NCI-H82 treated with DMSO at 0.1 percent for 48 hours (cell line): Measurements from ENCODE around the gene ACACA.
"Not testable (repeated sequence)": the region's sequence is repeated elsewhere in the genome, so short reads cannot be mapped to it uniquely, and the experiment has no call there.

ENCODE experiments used
- DNase-seq: peaks from one replicate; lab custom pipeline; 2025; ENCODE audit not compliant: unreplicated experiment; lab: John Stamatoyannopoulos, UW

The ACACA gene

DNA sequence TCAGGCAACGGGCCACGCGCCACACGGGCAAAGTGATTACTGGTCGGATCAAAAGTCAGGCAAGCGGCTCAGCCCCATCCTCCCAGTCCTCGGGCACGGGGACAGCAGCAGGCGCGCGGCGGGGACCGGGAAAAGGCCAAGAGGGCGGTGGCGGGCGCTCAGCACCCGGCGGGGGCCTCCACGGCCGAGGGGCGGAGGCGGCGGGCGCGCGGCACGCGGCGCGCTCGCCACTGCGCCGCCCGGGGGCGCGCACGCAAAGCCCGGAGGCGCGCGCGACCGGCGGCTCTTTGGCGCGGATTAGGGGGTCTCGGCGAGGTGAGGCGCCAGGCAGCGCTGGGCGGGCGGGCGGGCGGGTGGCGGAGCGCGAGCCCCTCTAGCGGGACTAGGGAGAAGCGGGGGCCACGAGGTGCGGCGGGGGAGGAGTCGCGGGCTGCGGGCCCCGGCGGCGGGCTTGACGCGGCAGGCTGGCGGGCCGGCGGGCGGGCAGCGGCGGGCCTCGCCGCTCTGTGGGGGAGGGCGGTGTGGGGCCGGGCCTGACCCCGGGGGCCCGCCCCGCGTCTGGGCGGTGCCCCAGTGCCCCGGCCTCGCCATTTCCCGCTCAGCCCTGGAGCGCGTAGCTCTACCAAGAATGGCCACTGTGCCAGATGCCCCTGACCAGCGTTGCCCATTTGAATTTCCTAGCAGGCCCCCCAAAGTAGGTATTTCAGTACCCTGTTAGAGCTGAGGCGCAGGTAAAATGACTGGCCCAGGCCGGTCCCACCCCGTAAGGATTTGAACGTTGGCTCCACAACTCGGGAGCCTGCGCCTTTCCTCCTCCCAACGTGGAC, at the start of gene ACACA, which contains the start of gene TADA2A:
Gene ACACA (minus strand): TSS at position 202 of the 827 bp plus-strand sequence. CDS start 537 bp downstream, outside the sequence.
Gene TADA2A (plus strand): TSS at position 252 of the 827 bp plus-strand sequence. CDS start 4,480 bp downstream, outside the sequence.
- peak; percentile 56 for DNase-seq

DNA sequence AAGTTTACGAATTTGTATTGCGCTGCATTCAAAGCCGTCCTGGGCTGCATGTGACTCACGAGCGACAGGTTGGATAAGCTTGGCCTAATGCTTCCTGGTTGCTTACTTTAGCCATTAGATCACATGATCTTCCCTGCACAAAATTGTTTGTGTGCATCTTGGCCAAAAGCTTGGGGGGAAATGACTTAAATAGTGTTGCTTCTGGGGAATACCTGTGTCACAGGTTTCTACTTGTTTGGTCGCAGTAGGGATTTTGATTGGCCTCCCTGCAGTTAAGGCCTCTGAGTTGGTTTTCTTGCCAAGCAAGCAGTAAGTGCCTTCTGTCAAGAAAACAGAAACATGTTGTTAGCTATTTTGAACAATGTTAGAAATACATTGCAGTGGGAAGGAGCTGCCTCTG, 43.5 kb upstream of the ACACA start:
- no peak for DNase-seq

DNA sequence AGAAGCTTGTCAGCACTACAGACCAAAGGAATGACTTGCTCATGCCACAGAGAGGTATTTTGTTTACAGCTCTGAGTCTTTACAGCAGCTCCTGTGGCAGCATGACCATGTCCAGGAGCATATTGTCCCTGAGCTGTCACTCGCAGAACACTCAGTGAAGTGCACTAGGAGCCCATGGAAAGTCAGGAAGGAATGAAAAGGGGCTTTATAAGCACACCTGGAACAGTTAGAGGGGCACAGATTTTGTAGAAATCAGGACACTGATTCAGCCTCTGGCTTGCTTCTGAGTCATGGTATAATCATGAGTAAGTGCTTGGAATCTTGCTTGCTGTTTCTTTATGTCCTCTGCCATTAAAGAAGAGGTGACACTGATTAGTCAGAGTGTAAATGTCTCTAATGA, 41.0 kb upstream of the ACACA start:
- no peak for DNase-seq

DNA sequence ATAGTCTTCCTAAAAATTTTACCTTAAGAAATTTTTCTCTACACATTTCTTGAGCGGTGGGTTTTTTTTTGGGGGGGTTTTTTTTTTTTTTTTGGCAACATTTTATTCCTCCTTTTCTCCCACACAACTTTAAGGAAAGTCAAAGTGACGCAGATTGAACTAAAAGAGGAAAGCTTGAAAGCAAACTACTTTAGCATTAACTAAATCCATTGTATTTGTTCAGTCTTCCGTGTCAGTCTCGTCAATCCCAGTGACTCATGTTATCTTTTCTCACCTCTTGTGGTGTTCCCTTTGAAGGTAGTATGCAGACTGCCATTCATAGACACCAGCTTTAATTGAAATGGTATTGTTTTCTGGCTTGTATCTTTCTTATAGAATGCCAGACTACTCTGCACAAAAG, 39.4 kb upstream of the ACACA start:
- no peak for DNase-seq

DNA sequence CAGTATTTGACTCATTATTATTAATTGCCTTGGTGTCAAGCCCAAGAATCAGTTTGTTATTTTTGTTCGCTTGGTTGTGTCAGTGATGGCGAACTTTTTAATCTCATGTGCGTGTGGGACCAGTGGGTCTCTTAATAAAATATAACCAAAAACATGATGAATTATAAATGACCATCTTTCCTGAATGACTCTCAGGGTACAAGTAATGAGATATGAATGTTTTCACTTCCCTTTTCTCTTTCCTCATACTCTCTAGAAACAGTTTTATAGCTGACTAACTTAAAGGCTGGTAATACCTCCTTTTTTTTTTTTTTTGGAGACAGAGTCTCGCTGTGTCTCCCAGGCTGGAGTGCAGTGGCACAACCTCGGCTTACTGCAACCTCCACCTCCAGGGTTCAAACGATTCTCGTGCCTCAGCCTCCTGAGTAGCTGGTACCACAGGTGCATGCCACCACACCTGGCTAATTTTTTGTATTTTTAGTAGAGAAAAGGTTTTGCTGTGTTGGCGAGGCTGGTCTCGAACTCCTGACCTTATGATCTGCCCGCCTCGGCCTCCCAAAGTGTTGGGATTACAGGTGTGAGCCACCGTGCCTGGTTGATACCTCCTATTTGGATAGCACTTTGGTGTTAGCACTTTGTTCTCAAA, 34.9 kb upstream of the ACACA start:
- DNase-seq: not testable (repeated sequence)

DNA sequence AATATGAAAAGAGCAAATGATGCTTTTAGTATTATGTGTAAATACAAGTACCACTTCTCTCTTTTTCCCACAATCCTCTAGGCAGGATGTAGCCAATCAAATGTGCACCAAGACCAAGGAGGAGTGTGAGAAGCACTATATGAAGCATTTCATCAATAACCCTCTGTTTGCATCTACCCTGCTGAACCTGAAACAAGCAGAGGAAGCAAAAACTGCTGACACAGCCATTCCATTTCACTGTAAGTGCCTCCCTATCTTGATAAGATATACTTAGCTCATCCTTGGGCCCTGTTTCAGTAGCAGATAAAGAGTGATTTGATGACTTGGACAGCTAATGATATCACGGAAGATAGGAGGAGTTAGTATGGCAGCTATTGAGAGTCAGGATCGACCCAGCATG, 33.8 kb upstream of the ACACA start:
- DNase-seq: no peak

DNA sequence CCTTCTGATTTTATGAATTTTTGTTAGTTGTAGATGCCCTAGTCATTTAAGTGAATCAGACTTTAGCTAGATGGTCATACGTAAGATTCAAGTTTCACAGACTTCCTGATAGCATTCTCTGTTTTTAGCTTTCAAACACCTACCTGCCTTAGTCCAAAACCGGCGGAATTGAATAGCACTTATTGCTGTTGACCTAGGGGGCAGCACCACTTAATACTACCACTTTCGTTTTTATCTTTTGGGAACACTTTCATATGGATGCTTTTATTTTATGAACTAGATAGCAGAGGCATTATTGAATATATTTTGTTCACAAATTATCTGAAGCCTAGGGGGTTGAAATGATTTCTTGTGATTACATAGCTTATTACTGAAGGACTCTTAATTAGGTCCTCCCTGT, 31.5 kb upstream of the ACACA start:
- DNase-seq: no peak

DNA sequence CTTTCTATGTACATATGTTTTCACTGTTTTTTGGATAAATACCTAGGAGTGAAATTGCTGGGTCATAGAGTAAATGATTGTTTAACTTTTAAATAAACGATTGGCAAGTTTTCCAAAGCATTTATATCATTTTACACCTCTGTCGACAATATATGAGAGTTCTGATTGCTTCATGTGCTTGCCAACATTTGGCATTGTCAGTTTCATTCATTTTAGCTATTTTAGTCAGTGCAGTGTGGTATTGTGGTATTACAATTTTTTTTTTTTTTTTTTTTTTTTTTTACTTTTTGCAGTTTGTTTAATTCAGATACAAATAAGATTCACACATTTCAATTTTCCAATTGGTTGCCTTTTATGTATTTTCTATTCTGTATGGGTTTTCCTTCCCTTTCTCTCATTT, 26.0 kb upstream of the ACACA start:
- no peak for DNase-seq

DNA sequence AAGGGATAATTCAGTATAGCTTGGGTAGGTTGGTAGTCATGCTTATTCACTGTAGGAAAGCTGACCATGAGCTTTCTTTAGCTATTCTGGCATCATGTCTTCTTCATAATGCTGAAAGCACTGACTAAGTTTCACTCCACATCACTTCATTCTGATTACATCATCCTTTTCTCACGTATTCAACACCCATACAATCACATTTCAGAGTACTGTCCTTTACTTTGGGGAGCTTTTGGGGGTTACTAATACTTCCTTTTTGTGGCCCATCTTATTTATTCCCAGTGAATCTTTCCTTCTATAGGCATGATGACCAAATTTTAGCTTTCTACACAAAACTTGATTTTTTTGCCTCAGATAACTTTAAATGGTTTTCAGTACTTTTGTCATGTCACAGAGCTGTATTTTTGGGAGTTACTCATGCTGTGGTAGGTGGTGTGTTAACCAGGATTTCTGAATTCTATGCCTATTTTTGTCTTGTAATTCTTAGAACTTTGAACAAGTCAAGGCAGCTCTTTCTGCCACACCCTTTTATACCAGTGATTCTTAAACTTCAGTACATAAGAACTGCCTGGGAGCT, 23.5 kb upstream of the ACACA start:
- DNase-seq: no peak

DNA sequence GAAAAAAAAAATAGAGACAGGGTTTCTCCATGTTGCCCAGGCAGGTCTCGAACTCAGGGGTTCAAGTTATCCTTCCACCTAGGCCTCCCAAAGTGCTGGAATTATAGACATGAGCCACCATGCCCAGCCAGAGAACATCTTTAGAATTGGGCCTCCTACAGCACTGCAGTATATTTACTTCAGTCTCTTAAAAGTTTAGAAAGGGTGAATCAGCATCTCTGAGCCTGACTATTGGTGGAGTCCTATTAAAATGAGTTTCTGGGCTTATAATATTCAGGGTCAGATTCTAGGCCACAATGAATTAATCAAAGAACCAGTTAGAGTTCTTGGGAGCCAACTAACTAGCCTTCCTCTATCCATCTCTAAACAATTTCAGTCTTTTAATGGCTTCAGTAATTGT, 22.8 kb upstream of the ACACA start:
- DNase-seq: no peak

DNA sequence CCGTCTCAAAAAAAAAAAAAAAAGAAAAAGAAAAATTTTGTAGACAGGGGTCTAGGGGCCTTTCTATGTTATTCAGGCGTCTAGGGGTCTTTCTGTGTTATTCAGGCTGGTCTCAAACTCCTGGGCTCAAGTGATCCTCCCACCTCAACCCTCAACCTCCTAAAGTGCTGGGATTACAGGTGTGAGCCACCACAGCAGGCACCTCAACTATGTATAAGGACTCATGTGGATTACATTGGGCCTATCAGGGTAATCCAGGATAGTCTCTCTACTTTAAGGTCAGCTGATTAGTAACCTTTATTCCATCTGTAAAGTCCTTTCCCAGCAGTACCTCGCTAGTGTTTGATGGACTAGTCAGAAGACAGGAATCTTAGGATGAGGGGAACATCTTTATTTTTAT, 22.4 kb upstream of the ACACA start:
- DNase-seq: no peak

DNA sequence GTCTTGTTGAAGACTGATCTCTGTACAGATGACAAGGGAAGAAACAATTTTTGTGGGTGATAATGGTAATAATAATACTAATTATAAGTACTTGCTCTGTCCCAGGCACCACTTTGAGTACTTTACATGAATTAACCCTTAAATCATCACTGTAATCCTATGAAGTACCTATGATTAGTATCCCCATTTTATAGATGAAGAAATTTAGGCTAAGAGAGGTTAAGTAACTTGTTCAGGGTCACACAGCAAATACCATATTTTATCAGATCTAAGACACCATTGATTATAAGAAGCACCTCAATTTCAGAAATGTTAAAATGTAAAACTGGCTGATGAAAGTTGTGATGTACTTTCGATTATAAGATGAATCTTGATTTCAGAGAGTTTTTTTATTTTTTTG, 18.6 kb upstream of the ACACA start:
- no peak for DNase-seq

DNA sequence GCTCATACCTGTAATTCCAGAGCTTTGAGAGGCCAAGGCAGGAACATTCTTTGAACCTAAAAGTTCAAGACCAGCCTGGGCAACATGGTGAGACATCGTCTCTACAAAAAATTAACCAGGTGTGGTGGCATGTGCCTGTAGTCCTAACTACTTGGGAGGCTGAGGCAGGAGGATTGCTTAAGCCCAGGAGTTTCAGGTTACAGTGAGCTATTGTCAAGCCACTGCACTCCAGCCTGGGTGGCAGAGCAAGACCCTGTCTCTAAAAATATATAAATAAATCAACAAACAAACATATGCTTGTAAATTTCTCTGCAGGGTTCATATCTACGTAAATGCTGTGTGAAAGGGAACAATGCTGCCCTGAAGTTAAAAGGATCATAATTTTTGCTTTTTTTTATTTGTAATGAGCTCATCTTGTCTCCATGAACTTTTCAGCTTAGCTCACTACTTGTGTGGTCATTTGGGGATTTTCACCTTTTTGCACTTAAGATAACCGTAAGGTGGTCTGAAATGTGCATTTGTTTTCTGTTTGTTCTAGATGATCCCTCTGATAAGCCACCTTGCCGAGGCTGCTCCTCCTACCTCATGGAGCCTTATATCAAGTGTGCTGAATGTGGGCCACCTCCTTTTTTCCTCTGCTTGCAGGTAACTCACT, 16.5 kb upstream of the ACACA start:
- DNase-seq: no peak

DNA sequence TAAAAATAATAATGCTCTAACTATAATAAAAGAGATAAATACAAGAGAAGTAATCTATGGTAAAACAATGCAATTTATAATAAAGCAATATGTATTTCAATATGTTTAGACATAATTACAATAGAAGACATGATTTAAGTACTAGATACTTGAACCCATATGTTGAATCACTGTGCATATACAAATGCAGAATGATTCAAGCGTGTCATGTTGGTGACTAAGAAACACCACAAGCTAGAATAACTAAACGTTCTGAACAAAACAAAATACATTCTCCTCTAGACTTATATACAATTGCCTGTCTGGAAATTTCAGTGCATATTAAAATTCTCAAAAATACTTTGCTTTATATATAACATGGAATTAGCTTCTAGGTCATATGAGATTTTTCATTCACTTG, 11.2 kb upstream of the ACACA start:
- no peak for DNase-seq

DNA sequence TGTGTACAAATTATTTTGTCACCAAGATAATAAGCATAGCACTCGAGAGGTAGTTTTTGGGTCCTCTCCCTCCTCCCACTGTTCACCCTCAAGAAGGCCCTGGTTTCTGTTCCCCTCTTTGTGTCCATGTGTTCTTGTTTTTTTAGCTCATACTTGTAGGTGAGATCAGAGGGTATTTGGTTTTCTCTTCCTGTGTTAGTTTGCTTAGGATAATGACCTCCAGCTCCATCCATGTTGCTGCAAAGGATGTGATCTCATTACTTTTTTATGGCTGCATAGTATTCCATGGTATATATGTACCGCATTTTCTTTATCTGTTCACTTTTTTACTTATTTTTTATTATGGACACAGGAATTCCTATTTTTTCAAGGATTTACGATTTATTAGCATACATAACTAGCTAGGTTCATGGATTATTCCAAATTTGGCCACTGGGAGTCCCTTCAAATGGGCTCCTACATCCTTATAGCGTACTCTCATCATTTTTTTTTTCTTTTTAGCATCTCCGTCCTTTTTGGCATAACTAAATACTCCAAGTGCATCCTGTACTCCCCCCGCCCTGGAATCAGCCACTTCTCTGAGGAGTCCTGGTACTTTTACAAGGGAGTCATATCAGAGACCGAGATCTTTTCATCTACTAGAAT, 7.4 kb upstream of the ACACA start:
- DNase-seq: no peak

DNA sequence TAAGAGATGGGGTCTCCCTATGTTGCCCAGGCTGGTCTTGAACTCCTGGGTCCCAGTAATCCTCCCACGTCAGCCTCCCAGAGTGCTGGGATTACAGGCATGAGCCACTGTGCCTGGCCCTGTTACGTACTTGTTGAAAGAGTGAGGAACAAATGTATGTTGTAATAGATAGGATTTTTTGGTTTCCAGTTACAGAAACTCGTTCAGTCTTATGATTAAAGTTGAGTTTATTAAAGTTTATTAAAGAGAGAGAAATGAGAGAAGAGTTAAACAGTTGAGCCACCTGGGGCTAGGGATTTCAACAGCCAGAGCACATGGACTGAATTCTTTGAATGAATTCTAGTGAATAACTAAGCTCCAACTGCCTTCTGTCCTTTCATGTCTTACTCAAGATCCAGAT, 3.7 kb upstream of the ACACA start:
- DNase-seq: no peak

DNA sequence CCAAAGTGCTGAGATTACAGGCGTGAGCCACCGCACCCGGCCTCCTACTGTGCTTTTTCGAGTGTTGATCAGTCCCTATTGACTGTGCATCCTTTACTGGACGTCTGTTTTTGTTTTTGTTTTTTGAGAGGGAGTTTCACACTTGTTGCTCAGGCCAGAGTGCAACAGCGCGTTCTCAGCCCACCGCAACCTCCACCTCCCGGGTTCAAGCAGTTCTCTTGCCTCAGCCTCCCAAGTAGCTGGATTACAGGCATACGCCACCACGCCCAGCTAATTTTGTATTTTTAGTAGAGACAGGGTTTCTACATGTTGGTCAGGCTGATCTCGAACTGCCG, 1.5 kb upstream of the ACACA start:
- not testable (repeated sequence) for DNase-seq

DNA sequence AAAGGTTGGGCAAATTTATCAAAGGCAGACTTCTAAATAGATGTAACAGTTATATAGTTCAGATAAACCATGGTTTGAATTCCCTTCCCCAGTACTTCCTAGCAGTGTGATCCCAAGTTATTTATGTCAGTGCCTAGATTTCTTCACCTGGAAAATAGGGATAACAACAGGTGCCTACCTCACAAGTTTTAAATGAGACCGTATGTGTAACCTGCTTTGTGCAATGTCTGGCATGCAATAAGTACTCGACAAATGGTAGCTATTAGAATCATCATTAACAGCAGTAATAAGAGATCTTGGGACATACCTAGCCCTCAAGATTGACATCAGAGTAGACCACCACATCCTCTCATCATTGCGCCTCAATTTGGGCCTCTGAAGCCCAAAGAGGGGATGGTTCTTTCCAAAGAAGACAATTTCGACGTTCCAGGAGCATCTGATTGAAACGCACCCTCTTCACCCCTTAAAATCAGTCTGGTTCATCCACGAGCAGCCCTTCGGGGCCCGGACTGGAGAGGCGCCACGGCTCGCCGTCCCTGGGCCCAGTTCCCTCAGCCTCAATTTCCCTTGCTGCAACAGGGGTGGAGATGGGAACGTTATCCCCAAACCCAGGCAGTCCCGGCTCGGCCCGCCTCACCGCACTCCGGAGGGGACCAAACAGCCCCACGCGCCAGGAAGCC, 541 bp downstream of the ACACA start:
- DNase-seq: no peak

DNA sequence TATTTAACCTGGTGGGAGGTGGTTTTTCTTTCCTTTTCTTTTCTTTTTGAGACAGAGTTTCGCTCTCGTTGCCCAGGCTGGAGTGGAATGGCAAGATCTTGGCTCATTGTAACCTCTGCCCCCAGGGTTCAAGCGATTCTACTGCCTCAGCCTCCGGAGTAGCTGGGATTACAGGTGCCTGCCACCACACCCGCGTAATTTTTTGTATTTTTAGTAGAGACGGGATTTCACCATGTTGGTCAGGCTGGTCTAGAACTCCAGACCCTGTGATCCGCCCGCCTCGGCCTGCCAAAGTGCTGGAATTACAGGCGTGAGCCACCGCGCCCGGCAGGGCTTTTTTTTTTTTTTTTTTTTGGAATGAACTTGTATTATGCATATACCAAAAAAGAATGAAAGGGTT, 1.1 kb downstream of the ACACA start:
- not testable (repeated sequence) for DNase-seq

DNA sequence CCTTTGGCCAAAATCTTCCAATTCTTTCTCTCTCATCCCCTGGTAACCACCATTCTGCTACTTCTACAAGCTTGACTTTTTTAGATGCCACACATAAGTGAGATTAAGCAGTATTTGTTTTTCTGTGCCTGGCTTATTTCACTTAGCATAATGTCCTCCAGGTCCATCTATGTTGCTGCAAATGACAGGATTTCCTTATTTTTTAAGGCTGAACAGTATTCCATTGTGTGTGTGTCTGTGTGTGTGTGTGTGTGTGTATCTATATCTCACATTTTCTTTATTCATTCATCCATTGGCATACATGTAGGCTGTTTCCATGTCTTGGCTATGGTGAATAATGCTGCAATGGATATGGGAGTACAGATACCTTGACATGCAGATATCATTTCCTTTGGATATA, 6.1 kb downstream of the ACACA start:
- DNase-seq: no peak
